A549 (cell line): ENCODE measurements around the gene ITGB1.

ENCODE experiments used
- BHLHE40 ChIP-seq: IDR thresholded peaks from 2 replicates; pipeline ENCODE4 v1.6.1; 2012; ENCODE audit warnings: low read depth, low read length, inconsistent platforms
- CHD2 ChIP-seq: fragments of 150-350 bp; IDR thresholded peaks from 2 replicates; pipeline ENCODE4 v1.6.1; 2014; ENCODE audit warnings: low read length; ENCODE audit not compliant: partially characterized antibody
- EHMT2 ChIP-seq: fragments of 200-600 bp; sonication (generic); IDR thresholded peaks from 2 replicates; pipeline ENCODE4 v1.6.1; 2016; ENCODE audit warnings: antibody characterized with exemption, low read depth, mild to moderate bottlenecking, moderate library complexity
- JUNB ChIP-seq: fragments of >200 bp; sonication (Bioruptor Twin); formaldehyde crosslinking; IDR thresholded peaks from 2 replicates; pipeline ENCODE4 v1.6.1; 2016
- POLR2A ChIP-seq: IDR thresholded peaks from 2 replicates; pipeline ENCODE4 v1.6.1; 2012; ENCODE audit warnings: mild to moderate bottlenecking, low read length
- RAD21 ChIP-seq, 2 experiments: fragments of >200 bp in 1 of 2; sonication (Bioruptor Twin) in 1 of 2; formaldehyde crosslinking in 1 of 2; IDR thresholded peaks in 1 of 2; conservative IDR thresholded peaks in 1 of 2; 2 replicates in 1 of 2; 3 replicates in 1 of 2; pipeline ENCODE4 v1.6.1; 2012 to 2018; ENCODE audit warnings: inconsistent platforms in 1 of 2
- RCOR1 ChIP-seq: fragments of 150-350 bp; IDR thresholded peaks from 2 replicates; pipeline ENCODE4 v1.6.1; 2014; ENCODE audit warnings: antibody characterized with exemption, low read length, low read depth
- TF ChIP-seq, protein P1 (sequence below): fragments of >200 bp; sonication (Bioruptor Twin); formaldehyde crosslinking; IDR thresholded peaks from 2 replicates; pipeline ENCODE4 v1.6.1; 2016
- TF ChIP-seq, protein P2 (sequence below): fragments of >200 bp; sonication (Bioruptor Twin); formaldehyde crosslinking; IDR thresholded peaks from 3 replicates; pipeline ENCODE4 v1.5.1; 2016

DNA sequence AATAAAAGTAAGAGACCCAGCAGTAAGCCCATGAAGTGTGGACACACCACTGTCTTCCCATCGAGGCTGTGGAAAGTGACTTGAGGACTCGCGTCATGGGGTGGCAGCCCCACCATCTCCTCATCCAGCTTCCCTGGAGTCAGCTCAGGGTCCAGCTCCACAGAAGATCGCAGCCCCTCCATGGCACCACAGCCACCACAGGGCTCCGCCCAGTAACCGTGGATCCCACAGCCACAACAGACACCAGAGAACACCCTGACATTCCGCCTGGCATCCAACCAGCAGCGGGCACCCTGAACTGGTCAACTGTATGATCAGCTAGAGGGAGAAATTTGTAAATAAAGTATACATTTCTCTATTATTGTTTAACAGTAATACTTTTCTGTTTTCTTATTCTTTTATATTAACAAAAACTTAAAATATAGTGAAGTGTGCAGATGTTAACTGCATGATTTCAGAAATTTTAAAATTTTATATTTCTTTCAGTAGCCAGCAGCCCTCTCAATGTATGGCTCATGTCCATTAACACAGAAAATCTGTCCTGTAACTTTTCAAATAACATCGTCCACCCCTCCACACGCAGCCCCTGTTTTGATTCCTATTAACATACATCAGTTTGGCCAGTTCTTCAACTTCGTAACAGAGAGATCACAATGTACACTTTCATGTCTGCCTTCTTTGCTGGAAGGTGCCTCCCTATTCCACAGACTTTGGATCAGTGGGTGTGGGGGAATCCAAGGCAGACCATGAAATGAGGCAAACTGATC lies 69.7 kb downstream of the ITGB1 start:
- TF ChIP-seq RAD21 (conservative IDR thresholded peaks at IDR 0.05 in 1 of 2, IDR thresholded peaks at IDR 0.05 in 1 of 2) (no peak), POLR2A (no peak), EHMT2 (no peak), RCOR1 (no peak), BHLHE40 (no peak), JUNB (no peak), CHD2 (no peak)
- TF ChIP-seq, protein P1, sequence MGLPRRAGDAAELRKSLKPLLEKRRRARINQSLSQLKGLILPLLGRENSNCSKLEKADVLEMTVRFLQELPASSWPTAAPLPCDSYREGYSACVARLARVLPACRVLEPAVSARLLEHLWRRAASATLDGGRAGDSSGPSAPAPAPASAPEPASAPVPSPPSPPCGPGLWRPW: no peak
- TF ChIP-seq, protein P2, sequence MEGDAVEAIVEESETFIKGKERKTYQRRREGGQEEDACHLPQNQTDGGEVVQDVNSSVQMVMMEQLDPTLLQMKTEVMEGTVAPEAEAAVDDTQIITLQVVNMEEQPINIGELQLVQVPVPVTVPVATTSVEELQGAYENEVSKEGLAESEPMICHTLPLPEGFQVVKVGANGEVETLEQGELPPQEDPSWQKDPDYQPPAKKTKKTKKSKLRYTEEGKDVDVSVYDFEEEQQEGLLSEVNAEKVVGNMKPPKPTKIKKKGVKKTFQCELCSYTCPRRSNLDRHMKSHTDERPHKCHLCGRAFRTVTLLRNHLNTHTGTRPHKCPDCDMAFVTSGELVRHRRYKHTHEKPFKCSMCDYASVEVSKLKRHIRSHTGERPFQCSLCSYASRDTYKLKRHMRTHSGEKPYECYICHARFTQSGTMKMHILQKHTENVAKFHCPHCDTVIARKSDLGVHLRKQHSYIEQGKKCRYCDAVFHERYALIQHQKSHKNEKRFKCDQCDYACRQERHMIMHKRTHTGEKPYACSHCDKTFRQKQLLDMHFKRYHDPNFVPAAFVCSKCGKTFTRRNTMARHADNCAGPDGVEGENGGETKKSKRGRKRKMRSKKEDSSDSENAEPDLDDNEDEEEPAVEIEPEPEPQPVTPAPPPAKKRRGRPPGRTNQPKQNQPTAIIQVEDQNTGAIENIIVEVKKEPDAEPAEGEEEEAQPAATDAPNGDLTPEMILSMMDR: no peak
